Natural killer cell (primary cell): ENCODE measurements around the gene RIPK1. TPM values are rescaled to one million over a fixed set of nuclear protein-coding genes. Genes with fewer than 3 reads are reported as not detected.

Experiments
- ATAC-seq, 3 donors: fragments of 150-1000 bp in 2 of 3; fragments of 200-7000 bp in 1 of 3; cut with Tn5 transposase; 1 replicate in 1 of 3; 2 replicates in 2 of 3; pipeline ENCODE4 v1.10.0; 2021; ENCODE audit warnings: mild to moderate bottlenecking in 2 of 3, moderate library complexity in 2 of 3
- DNase-seq, 2 donors: peaks; one replicate each; pipeline versions ENCODE4 v3.0.0 to v3.0.0-alpha.2; 2013 to 2021; ENCODE audit warnings: mixed read lengths in 1 of 2
- H3K27ac ChIP-seq: one replicate; pipeline ENCODE4 v1.5.1; 2013; ENCODE audit warnings: mild to moderate bottlenecking, low read length
- H3K27me3 ChIP-seq: one replicate; pipeline ENCODE4 v1.6.1; 2013; ENCODE audit warnings: low read length; ENCODE audit not compliant: control insufficient read depth, insufficient read depth
- H3K36me3 ChIP-seq: one replicate; pipeline ENCODE4 v1.6.1; 2013; ENCODE audit warnings: low read length; ENCODE audit not compliant: control insufficient read depth, insufficient read depth
- H3K4me1 ChIP-seq: one replicate; pipeline ENCODE4 v1.6.1; 2013; ENCODE audit warnings: low read length; ENCODE audit not compliant: control insufficient read depth, insufficient read depth
- H3K4me3 ChIP-seq: one replicate; pipeline ENCODE4 v1.5.1; 2013; ENCODE audit warnings: low read length
- H3K9me3 ChIP-seq: one replicate; pipeline ENCODE4 v1.6.1; 2013; ENCODE audit warnings: low read length; ENCODE audit not compliant: control insufficient read depth, insufficient read depth
- H3K27ac Mint-ChIP-seq, 2 donors: one replicate each; pipeline ENCODE4 v1.8.0; 2022; ENCODE audit warnings: mild to moderate bottlenecking in 2 of 2, mixed read lengths in 2 of 2, moderate library complexity in 1 of 2
- H3K27me3 Mint-ChIP-seq, 2 donors: one replicate each; pipeline ENCODE4 v1.8.0; 2022; ENCODE audit warnings: low read depth in 2 of 2, mixed read lengths in 2 of 2
- H3K36me3 Mint-ChIP-seq: one replicate; pipeline ENCODE4 v1.8.0; 2022; ENCODE audit warnings: mixed read lengths
- H3K4me1 Mint-ChIP-seq, 2 donors: one replicate each; pipeline ENCODE4 v1.8.0; 2022; ENCODE audit warnings: mixed read lengths in 2 of 2
- H3K4me3 Mint-ChIP-seq: one replicate; pipeline ENCODE4 v1.8.0; 2022; ENCODE audit warnings: mild to moderate bottlenecking, moderate library complexity, mixed read lengths
- H3K9me3 Mint-ChIP-seq, 2 donors: one replicate each; pipeline ENCODE4 v1.8.0; 2022; ENCODE audit warnings: mixed read lengths in 2 of 2
- WGBS: methylation state at CpG from one replicate; pipeline ENCODE4 v1.1.7; 2013; ENCODE audit warnings: missing lambda C conversion rate; ENCODE audit not compliant: insufficient coverage; 5-methylcytosine and 5-hydroxymethylcytosine counted together
- intact Hi-C: fragments of 100-400 bp; cut with micrococcal nuclease; formaldehyde crosslinking; loops from one replicate; pipeline ENCODE4 v1.14.2; 2022
- total RNA-seq, 4 donors: library from RNA; stranded (reverse); fragments of 120-200 nt in 1 of 4; gene quantifications; one replicate each; pipeline versions ENCODE4 v1.2.3 to v1.2.4, GENCODE V29; 2013 to 2022
- TF ChIP-seq, protein P1 (sequence below): fragments of 200-600 bp; IDR thresholded peaks from one replicate; pipeline ENCODE4 v1.8.0; 2022; ENCODE audit warnings: antibody characterized with exemption

The RIPK1 gene
- total RNA-seq, 3 donors from 2014 or later (not counting 1 experiment from before 2014, with no cell fraction given): 30.9 to 44.8 (median 34.5) TPM

DNA sequence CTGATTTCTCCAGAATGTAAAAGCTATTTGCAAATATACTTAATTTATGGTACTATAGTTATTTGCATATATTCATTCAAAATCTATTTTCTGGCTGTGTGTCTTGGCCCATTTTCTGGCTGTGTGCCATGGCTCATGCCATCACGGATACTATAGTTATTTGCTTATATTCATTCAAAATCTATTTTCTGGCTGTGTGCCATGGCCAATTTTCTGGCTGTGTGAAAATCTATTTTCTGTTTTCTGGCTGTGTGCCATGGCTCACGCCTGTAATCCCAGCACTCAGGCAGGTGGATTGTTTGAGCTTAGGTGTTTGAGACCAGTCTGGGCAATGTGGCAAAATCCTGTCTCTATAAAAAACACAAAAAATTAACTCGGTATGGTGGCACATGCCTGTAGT, 28.9 kb upstream of the RIPK1 start:
- intact Hi-C loops: no loop called here
- H3K27ac ChIP-seq: no peak overlapping the region
- no peak overlapping the region for H3K27ac Mint-ChIP-seq
- no peaks in the 10 kb centered on the region for H3K9me3 Mint-ChIP-seq
- no peaks in the 10 kb centered on the region for H3K27me3 ChIP-seq
- TF ChIP-seq, protein P1, sequence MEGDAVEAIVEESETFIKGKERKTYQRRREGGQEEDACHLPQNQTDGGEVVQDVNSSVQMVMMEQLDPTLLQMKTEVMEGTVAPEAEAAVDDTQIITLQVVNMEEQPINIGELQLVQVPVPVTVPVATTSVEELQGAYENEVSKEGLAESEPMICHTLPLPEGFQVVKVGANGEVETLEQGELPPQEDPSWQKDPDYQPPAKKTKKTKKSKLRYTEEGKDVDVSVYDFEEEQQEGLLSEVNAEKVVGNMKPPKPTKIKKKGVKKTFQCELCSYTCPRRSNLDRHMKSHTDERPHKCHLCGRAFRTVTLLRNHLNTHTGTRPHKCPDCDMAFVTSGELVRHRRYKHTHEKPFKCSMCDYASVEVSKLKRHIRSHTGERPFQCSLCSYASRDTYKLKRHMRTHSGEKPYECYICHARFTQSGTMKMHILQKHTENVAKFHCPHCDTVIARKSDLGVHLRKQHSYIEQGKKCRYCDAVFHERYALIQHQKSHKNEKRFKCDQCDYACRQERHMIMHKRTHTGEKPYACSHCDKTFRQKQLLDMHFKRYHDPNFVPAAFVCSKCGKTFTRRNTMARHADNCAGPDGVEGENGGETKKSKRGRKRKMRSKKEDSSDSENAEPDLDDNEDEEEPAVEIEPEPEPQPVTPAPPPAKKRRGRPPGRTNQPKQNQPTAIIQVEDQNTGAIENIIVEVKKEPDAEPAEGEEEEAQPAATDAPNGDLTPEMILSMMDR: no peak
- H3K36me3 Mint-ChIP-seq: no peaks in the 10 kb centered on the region
- no peak overlapping the region for H3K4me3 Mint-ChIP-seq
- H3K27me3 Mint-ChIP-seq: peaks cover 15 to 27% of the 10 kb centered on the region in 2 donors
- 93% methylated on average over 3 of the region's 3 CpGs for WGBS
- H3K4me1 ChIP-seq: no peaks in the 10 kb centered on the region
- H3K9me3 ChIP-seq: no peaks in the 10 kb centered on the region
- H3K4me3 ChIP-seq: no peak overlapping the region
- DNase-seq: no peak
- ATAC-seq: no peak
- H3K4me1 Mint-ChIP-seq: no peaks in the 10 kb centered on the region
- H3K36me3 ChIP-seq: no peaks in the 10 kb centered on the region

DNA sequence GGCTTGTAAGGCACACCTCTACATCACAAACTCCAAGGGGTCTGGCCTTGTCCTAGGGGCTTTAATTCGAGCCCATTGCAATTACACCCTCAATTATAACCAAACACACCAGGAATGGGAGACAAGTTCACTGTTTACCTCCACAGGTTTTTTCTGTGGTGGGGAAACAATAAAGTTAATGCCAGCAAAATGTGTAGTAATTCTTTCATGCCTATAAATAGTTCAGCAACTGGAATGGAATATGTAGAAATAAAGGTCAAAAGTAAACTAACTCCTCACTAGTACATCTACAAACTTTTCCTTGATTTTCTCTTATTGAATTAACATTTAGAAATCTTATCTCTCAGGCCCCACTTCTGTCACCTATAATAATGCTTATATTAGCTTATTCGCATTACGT, 27.1 kb upstream of the RIPK1 start:
- Mint-ChIP-seq H3K4me1 (no peaks in the 10 kb centered on the region), H3K9me3 (no peaks in the 10 kb centered on the region), H3K27me3 (peaks cover 6 to 14% of the 10 kb centered on the region in 2 donors), H3K4me3 (no peak overlapping the region), H3K27ac (no peak overlapping the region), H3K36me3 (no peaks in the 10 kb centered on the region)
- H3K4me3 ChIP-seq: no peak overlapping the region
- intact Hi-C loops: no loop called here
- no peaks in the 10 kb centered on the region for H3K36me3 ChIP-seq
- 97% methylated on average over 3 of the region's 3 CpGs for WGBS
- no peak overlapping the region for H3K27ac ChIP-seq
- no peaks in the 10 kb centered on the region for H3K27me3 ChIP-seq
- TF ChIP-seq, protein P1: no peak
- DNase-seq: no peak
- no peaks in the 10 kb centered on the region for H3K4me1 ChIP-seq
- H3K9me3 ChIP-seq: no peaks in the 10 kb centered on the region
- ATAC-seq: no peak

DNA sequence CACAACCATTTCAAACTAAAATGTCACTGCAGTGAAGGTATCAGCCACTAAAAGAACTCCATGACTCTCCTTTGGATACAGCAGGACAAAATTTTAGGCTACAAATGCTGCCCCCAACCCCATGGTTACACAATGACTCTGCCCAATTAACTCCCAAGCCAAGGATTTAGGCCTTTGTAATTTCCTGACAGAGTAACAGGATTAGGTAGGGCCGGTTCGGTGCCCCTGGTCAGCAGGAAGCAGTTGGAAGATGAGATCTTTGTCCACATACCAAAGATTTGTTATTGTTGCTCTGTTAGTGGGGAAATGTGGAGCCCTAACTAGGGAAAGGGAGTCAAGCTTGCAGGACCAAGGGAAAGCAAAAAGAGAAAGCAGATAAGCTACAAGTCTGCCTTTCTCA, 26.7 kb upstream of the RIPK1 start:
- no peaks in the 10 kb centered on the region for H3K9me3 ChIP-seq
- 92% methylated on average over 2 of the region's 2 CpGs for WGBS
- ATAC-seq (no peak), DNase-seq (no peak)
- H3K4me1 ChIP-seq: no peaks in the 10 kb centered on the region
- H3K27ac Mint-ChIP-seq: no peak overlapping the region
- H3K4me3 Mint-ChIP-seq: no peak overlapping the region
- no peaks in the 10 kb centered on the region for H3K9me3 Mint-ChIP-seq
- no peaks in the 10 kb centered on the region for H3K4me1 Mint-ChIP-seq
- no peak overlapping the region for H3K27ac ChIP-seq
- H3K36me3 Mint-ChIP-seq: no peaks in the 10 kb centered on the region
- no peaks in the 10 kb centered on the region for H3K27me3 ChIP-seq
- peaks cover 5 to 11% of the 10 kb centered on the region in 2 donors for H3K27me3 Mint-ChIP-seq
- H3K36me3 ChIP-seq: no peaks in the 10 kb centered on the region
- TF ChIP-seq, protein P1: no peak
- intact Hi-C loops: no loop called here
- H3K4me3 ChIP-seq: no peak overlapping the region

DNA sequence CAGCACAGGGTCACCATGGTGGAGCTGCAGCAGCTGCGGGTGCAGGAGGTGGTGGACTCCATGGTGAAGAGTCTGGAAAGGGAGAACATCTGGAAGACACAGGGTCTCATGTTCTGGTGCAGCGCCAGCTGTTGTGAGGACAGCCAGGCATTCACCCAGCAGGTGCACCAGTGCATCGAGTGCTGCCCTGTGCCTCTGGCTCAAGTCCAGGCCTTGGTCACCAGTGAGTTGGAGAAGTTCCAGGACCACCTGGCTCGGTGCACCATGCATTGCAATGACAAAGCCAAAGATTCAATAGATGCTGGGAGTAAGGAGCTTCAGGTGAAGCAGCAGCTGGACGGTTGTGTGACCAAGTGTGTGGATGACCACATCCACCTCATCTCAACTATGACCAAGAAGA, 22.9 kb upstream of the RIPK1 start:
- H3K36me3 Mint-ChIP-seq: no peaks in the 10 kb centered on the region

More for the DNA sequence above, 22.9 kb upstream of the RIPK1 start:
- TF ChIP-seq, protein P1: no peak
- Histone ChIP-seq H3K4me3 (no peak overlapping the region), H3K27me3 (no peaks in the 10 kb centered on the region), H3K27ac (no peak overlapping the region), H3K36me3 (no peaks in the 10 kb centered on the region), H3K9me3 (no peaks in the 10 kb centered on the region), H3K4me1 (no peaks in the 10 kb centered on the region)
- intact Hi-C loops: no loop called here
- 71% methylated on average over 4 of the region's 5 CpGs for WGBS
- no peaks in the 10 kb centered on the region for H3K4me1 Mint-ChIP-seq
- H3K27me3 Mint-ChIP-seq: peaks cover 0 to 16% of the 10 kb centered on the region in 2 donors
- DNase-seq (no peak), ATAC-seq (no peak)
- no peaks in the 10 kb centered on the region for H3K9me3 Mint-ChIP-seq
- no peak overlapping the region for H3K4me3 Mint-ChIP-seq
- H3K27ac Mint-ChIP-seq: no peak overlapping the region
